GM19025 (cell line): ENCODE results near the gene CDH24.

ENCODE experiments used
- ATAC-seq: cut with Tn5 transposase; IDR thresholded peaks from one replicate; pipeline ENCODE4 v1.9.1; 2021; ENCODE audit warnings: mild to moderate bottlenecking, low read depth, moderate library complexity; ENCODE audit not compliant: unreplicated experiment

CDH24 gene, protein sequence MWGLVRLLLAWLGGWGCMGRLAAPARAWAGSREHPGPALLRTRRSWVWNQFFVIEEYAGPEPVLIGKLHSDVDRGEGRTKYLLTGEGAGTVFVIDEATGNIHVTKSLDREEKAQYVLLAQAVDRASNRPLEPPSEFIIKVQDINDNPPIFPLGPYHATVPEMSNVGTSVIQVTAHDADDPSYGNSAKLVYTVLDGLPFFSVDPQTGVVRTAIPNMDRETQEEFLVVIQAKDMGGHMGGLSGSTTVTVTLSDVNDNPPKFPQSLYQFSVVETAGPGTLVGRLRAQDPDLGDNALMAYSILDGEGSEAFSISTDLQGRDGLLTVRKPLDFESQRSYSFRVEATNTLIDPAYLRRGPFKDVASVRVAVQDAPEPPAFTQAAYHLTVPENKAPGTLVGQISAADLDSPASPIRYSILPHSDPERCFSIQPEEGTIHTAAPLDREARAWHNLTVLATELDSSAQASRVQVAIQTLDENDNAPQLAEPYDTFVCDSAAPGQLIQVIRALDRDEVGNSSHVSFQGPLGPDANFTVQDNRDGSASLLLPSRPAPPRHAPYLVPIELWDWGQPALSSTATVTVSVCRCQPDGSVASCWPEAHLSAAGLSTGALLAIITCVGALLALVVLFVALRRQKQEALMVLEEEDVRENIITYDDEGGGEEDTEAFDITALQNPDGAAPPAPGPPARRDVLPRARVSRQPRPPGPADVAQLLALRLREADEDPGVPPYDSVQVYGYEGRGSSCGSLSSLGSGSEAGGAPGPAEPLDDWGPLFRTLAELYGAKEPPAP

DNA sequence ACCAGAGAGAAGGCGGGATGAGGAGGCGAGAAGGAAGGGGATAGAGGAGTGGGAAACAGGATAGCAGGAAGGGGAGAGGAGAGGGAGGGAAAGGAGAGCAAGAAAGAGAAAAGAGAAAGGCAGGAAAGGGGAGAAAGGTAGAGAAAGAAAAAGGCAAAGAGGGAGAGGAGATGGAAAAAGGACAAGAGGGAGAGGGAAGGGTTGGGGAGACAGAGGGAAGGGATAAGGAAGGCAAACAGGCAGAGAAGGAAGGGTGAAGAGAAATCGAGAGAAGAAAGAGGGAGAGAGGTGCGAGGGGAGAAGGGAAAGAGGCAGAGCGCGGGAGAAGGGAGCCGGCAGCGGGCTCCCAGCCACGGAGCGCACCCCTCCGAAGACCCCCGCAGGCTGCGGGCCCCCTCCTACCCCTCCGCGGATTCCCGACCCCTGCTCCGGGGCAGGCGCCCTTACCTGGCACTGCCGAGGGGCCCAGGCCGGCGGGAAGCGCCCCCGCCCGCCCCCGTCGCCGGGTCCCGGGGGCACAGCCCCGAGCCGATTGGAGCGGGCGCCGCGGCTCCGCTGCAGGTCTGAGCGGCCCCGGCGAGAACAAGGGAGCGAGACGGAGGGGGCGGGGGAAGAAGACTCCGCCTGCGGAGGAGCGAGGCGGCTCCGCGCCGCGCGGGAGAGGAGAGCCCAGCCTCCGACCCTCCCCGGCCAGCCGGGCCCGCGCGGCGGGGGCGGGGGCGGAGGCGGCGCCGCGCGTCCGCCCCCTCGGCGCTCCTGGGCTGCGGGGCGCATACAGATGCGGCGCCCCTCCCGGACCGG is at the start of gene CDH24:
Gene CDH24, minus strand, starts transcription at position 565 of the 801 bp plus-strand sequence. CDS start 1,787 bp downstream, outside the sequence.
- peak; percentile 57 for ATAC-seq

DNA sequence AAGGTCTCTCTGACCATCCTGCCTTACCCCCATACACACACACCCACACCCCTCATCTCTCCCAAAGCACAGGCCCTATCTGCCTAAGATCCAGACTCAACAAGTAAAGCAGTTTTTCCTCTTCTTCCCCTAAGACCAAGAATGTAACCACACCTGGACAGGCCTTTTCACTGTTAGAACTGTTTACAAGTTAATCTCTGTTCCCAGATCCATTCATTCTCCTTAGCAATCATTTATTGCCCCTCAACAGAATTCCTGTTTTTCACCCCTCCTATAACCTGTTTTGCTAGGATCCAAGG is 49.4 kb upstream of the CDH24 start:
- no peak for ATAC-seq

DNA sequence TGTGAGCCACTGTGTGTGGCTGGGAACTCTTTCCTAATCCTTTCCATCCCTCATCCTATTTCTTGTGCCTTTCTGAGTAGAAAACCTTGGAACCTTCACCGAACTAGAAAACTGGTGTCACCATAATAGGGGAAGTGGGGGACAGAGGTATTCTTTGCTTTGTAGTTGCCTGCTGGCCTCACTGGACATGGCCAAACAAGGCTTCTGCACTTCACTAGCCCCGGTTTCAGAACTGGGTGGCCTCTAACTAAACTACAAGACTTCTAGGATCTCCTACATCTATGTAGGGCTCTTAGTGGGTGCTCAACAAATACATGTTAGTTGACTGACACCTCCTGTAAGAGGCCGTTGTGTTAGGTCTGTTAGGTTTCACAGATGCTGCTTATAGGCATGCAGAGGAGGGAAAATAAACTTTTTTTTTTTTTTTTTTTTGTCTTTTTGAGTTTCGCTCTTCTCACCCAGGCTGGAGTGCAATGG is 48.1 kb upstream of the CDH24 start:
- ATAC-seq, result no peak

DNA sequence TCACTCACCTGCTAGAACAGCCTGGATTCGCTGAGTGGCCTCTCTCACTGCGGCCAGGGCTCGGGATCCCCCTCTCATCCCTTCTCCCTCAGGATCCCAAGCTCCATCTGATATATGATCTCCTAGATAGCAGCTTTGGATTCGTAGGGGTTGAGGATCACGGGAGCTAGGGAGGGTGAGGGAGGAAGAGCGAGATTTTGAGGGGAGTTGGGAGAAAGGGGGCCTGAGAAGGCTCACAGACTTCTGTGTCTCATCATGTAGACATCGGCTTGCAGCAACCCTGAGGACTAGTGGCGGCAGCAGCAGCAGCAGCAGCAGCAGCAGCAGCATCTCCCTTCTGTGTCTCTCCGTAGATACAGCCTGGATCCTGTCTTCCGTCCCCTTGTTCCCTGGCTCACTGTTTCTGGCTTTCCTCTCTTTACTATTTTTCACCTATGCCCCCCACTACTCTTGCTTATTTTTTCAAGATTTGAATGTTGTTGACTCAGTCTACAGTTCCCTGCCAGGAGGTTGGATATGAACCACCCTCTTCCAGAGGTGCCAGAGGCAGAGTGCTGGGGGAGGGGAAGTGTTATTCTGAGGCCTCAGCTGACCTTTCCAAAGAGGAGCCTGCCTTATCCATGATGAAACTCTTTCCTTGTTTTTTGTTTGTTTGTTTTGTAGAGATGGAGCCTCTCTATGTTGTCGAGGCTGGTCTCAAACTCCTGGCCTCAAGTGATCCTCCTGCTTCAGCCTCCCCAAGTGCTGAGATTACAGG is 47.4 kb upstream of the CDH24 start, which contains the start of gene CIROP:
Gene CIROP, minus strand, starts transcription at position 399 of the 757 bp plus-strand sequence. Its CDS starts 69 bp downstream, at position 330.
- ATAC-seq, result no peak

DNA sequence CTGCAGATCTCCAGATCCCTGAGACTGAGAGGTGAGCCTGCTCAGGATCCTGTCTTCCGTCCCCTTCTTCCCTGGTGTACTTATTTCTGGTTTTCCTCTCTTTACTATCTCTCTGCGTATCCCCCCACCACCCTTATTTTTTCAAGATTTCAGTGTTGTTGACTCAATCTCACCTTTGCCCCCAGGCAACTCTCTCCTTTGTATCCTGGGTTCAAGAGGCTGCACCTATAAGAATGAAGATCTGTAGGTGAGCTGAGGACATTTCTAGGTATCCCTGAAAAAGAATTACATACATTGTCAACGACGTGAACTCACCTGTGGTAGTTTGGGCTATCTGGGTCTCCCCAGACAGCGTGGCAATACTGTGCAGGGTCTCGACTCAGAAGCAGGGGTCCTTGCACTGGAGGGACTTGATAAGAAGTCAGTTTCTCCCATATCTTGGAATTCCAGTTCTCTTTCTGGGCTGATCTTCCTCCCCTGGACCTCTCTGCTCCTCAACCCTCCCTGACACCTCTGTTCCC is 46.8 kb upstream of the CDH24 start:
- no peak for ATAC-seq

DNA sequence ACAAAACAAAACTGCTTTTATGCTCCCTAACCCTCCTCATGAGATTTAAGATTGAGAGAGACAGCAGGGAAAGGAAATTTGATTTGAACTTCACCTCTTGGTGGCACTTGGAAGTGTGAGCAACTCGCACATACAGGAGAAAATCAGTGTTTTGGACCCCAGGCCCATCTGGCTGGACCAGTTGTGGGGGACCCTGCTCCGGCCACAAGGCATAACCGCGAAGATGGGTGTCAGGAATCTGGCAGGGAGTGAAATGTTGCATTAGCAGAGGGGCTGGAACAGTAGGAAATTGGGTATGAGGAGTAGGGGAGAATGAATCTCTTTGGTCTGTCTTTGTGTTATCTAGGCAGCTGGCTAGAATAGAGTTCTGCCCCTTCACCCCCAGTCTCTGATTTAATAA is 46.3 kb upstream of the CDH24 start:
- no peak for ATAC-seq

DNA sequence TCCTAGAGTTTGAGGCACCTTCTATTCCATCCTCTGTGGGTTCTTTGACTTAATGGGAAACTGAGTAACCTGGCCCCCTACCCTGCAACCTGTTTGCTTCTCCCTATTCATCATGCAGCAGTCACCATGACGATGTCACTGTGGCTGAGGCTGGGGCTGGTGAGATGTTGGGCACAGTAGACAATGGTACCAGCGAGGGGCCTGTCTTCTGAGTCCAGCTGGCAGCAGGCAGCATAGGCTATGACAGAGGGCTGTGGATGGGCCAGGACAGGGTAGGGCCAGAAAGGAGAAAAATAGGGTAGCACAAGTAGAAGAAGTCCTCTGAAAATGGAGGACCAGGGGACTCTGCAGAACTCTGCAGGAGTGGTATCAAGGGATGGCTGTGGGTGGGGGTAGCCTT is 45.5 kb upstream of the CDH24 start:
- ATAC-seq, result no peak

DNA sequence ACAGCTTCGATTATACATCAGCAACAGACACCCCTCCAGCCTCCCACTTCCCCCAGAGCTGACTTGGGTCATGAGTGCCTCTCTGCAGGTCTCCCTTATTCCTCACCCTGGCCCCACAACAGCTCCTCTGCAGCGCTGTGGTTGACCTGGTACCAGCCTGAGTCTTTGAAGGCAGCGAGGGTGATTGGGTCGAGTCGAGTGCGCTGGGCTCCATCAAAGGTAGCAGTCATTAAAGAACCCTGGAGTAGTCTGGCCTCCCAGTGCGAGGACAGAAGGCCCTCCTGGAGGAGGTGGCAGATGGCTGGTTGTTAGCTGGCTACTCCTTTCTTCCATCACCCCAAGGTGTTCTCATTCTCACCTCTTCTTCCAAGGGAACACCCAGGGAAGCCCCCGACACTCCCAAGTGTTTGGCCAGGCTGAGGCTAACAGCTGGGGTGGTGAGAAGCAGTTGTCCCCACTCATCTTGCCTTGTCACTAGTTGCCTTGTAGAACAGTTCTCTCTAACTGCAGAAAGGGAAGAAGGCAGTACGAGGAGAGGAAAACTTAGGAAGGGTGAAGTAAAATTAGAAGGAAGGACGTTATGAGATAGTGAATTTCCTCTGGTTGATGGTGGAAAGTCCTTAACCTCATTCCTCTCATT is 44.8 kb upstream of the CDH24 start:
- ATAC-seq, result no peak

DNA sequence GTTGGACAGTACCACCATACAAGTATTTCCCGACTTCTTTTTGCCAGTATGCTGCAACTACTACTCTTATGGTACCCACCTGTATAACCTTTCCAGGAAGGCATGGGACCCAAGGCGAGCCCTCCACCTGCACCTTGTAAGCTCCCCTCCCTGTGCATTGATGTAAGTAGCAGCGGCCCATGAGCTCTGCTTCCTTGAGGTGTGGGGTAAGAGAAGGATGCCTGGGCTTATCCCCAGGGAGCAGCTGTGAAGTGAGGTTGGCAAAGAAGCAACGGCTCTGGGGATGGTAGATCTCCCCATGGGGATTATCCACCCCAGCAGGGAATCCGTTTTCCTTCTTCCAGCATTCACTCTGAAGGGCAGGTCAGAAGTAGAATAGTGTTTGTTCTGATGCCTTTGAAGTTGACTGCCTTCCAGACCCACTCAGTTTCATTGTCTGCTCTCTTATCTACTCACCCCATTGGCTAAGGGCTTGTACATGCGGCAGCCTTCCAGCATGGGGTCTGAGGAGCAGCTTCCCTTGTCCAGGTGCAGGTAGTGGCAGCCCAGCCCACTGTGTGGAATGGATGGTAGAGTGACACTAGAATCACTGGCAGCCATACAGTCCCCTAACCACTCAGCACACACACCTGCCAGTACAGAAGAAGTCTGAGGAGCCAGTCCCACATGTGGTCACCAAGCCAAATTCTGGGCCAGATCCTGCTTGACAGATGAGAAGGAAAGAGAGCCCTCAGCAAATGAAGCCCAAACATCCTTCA is 44.1 kb upstream of the CDH24 start:
- no peak for ATAC-seq

DNA sequence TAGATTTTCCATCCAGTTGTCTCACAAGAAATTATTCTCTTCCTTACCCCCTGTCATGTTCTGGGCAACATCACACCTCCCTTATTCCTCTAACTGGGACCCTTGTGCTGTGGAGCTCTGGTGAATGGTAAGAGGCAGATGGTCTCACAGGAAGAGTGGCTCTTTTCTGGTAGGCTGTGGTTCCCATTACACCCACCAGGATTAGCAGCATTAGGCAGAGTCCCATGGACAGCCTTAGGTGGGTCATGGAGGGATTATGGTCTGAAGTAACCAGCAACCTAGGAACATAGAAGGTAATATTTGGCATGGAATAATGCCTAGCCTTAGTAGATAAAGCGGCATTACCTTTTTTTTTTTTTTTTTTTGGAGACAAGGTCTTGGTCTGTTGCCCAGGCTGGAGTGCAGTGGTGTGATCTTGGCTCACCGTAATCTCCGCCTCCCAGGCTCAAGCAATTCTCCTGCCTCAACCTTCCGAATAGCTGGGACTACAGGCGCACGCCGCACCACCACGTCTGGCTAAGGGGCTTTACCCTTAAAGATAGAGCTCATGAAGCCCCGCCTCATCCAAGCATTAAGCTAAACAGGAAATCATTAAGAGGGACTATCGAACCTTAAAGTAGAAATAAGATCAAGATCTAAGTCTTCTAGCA is 42.0 kb upstream of the CDH24 start:
- ATAC-seq, result no peak

DNA sequence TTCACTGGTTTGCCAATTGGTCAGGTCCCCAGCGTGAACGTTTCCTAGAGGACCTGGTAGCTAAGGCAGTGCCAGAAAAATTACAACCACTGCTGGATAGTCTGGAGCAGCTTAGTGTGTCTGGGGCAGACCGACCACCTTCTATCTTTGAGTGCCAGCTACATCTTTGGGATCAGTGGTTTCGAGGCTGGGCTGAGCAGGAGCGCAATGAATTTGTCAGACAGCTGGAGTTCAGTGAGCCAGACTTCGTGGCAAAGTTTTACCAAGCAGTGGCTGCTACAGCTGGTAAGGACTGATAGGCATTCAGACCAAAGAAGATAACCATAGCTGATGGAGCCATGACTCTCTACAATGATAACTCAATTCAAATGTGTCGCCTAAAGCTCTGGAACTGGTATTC is 40.5 kb upstream of the CDH24 start:
- no peak for ATAC-seq

DNA sequence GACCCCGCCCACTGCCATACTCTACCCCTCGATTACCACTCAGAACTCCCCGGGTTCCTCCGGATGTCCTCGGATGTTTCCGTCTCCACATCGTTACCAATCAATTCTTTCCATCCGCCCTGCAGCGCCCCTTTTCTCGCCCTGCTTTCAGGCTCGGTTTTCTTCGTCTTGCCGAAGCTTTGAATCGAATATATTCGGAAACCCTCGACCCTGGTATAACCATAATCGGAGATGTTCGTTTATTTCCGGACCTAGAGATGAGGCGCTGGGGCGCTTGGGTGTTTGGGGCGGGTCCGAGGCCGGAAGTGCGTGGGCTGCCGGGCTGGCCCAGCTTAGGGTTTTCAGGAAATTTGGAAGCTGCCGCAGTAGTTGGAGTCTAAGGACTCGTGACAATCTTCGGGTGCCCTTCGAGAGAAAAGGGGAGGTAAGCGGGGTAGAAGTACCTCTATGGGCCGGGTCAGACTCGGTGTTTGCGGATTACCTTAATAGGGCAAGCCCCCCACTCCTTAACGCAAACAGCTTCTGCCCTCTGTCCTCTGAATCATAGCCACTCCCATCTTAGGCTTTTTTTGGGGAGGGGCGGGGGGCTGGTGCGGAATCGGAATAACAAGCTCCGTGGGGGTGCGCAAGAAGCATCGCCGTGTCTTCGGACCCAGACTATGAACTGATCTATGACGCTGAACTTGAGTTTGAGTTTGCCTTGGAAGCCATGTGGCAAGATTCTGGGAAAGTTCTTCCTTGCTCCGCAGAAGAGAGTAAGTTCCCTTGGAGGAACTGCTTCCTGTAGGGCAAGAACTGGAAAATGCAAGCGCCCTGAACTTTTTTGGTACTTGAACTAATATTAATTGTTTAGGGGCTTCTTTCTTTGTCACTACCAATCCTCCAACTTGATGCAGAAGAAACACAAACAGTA is 38.1 kb upstream of the CDH24 start, which contains the start of gene C14orf119:
Gene C14orf119, plus strand, starts transcription at position 310 of the 913 bp plus-strand sequence. CDS start 2,154 bp downstream, outside the sequence.
- ATAC-seq, result peak; percentile 90

DNA sequence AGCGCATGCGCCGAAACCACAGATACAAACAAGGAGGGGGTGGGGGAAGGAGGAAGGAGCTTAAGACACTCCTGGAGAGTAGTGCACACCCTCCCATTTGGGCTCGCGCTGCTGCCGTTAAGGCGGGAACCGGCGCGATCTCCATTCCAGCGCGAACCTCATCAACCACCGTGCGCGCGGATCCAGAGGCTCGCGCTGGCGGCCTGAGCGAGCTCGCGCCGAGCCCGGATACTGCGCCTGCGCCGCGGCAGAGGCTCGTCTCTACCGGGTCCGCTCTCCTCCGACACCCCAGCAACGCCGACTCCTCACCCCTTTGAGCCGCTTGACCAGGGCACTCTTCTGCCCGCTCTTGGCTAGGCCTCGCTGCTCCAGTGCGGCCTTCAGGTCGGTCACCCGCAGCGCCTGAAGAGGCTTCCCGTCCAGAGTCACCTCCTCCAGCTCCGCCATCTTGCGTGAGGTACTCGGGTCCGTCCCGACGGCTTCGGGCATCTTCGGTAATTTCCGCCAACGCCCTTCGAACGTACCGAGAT is 37.4 kb upstream of the CDH24 start, which contains the start of gene ACIN1:
Gene ACIN1, minus strand, starts transcription at position 471 of the 530 bp plus-strand sequence. Its CDS starts 24 bp downstream, at position 447.
- peak; percentile 37 for ATAC-seq

DNA sequence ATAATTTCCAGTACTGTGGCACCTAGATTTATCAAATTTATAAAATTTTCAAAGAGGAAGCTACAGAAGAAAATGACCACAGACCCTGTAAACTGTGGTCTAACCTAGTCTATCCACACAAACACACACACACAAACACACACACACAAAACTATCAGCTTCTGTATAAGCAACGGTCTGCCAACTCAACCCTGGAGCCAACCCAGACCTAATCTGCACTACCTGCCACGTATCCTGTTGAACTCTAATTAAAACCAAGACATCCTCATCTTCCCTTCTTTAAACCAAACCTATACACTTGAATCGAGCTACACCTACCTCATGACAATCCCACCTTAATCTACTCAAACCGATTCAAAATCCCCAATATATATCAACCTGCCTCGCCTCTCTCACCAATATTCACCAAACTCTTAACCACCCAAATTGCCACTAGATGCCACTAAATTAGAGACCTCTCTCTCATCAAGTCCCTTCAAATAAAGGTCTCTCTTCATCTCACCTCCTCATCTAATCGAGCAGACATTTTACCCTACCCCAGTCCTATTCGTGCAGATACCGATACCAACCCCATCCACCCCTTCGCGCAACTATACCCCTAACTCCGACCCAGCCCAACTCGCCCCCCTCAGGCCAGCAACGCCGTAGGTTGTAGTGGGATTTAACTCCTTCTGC is 36.8 kb upstream of the CDH24 start:
- ATAC-seq, result no peak

DNA sequence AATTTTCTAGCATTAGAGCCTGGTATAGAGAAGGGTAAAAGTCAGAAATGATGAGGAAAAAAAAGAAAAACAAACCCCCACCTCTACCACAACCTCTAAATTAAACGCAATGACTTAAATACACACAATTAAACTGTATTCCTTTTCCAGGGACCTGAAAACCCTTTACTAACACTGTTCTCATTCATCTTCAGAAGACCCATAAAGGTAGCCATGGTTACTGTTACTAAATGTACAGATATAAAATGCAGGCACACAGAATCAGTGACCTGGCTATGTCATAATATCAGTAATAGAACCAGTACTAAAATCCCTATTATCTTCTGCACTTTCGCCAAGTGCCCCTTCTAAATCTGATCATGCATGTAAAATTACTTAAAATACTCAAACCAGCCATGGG is 36.2 kb upstream of the CDH24 start:
- no peak for ATAC-seq

DNA sequence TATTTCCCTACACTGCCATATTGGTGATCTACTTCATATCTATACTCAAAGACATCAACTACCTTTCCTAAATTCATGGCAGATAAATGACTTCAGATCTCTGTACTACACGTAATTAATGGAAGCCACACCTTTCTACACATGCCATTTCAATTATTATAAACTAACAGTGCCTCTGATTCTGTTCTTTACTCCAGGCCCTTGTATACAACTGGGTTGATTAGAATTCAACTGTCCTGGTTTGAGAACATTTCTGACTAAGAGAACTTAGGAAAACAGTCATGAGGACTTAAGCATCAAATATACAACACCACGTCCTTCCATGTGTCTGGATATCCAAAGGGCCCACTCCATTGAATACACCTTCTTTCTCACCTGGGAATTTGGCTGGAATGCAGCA is 35.8 kb upstream of the CDH24 start:
- no peak for ATAC-seq
